ENCODE measurements around the gene LDHD.
A peak's percentile ranks its signal among the peaks of the same experiment; 100 is the strongest.

The LDHD gene

DNA sequence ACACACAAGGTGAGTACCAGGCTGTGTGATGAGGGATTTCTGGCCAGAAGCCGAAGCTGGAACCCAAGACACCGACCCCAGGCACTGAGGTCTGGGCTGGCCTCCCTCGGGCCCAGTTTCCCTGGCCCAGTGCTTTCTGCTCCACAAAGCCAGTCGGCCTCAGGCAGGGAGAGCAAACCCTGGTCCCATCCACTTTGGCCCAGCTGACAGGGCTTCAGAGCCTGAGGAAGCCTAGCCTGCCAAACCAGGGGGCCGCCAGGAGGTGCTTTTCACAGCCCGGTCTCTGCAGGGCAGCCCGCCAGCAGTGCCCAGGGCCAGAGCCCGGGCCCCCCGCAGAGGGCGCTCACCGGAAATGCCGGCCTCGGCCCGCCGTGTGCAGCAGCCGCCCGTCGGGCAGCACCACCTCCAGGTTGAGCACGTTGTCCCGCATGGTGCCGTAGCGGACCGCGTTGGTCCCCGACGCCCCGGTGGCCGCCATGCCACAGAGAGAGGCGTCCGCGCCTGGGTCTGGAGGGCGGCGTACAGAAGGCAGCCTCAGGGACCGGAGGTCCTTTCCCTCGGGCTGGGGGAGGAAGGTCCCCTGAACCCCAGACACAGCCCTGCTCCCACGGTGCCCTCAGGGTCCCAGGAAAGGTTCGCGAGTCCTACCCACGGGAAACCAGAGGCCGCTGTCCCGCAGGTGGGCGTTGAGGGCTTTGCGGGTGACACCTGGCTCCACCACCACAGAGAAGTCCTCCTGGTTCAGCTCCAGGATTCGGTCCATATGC, 2.2 kb downstream of the LDHD start:
- DNase-seq (ENCODE audit: low read depth) = no peak

DNA sequence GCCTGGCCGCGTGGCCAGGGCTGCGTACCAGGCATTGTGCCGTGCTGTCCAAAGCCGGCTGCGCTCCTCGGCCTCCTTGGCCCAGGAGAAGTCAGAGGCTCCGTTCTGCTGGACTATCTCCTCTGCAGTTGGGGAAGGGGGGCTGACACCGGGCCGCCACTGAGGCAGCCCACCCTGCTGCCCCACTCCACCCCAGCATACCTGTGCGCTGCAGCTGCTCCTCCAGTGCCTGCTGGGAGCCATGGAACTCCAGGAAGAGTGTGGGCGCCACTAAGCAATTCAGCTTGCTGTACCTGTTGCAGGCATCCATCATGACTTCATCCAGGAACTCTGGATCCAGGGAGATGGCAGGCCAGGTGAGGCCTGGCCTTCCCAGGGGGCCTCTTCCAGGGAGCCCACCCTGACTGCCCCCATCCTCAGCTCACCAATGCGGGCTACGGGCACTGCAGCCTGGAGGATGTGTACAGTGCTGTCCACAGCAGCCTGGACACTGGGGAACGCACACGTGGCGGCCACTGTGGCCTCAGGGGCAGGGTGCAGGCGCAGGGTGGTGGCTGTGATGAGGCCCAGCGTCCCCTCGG, 2.9 kb downstream of the LDHD start:
- DNase-seq (ENCODE audit: low read depth) = no peak

DNA sequence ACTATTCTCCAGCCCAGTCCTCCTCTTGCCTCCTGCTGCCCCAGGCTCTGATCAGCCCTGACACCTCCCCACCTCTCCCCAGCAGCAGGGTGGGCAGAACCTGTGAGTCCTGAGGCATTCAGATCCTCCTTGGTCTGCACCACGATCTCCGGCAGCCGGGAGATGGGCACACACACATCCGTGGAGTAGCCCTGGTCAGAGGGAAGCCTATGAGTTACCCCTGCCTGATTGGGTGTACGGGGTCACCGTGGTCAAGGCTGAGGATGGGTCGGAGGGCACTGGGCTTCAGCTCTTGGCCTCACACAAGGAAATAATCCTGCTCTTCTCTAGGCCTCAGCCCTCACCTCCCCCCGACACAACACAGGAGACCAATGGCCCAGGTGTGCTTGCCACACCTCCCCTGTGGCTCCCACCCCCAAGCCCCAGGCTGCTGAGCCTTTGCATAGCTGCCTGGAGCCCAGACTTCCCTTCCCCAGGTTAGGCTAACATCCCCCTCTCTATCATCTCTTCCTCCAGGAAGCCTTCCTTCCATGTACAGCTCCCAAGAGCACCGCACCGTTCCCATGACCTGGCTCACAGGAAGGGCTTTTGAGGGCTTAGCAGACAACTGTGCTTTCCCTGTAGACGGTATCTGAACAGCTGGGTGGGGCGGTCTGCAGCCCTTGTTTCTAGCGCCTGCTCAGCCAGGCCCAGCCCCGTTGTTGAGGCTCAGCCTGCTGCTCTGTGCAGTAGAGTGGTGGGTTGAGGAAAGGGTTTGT, 3.7 kb downstream of the LDHD start:
- no peak for DNase-seq (ENCODE audit: low read depth)

DNA sequence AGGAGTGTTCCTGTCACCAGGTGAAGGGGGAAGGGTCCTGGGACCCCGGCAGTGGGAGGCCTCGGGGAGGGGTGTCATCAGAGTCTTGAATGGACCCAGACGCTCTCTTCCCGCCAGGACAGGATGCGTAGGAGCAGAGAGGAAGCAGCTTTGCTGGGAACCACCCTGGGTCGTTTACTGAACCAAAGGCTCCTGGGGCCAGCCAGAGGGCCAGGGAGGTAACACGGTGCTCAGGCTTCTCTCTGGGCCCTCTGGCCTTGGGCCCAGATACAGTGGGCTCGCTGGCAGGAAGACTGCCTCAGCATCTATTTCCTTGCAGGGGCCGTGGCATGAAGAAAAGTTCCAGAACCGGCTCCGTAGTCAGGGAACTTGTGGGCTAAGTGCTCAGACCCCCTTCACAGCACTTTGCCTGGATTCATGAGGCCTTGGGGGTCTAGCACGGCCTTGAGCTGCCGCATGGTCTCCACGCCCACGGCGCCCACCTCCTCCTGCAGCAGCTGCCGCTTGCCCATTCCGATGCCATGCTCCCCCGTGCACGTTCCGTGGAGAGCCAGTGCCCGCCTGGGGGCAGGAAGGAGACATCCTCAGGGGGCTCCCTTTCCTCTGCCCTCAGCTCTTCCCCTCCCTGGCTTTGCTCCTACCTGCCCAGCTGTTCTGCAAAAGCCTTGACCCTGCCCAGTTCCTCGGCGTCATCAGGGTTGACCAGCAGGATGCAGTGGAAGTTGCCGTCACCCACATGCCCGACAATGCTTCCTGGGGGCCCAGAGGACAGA, 4.4 kb downstream of the LDHD start:
- DNase-seq (ENCODE audit: low read depth) = no peak

DNA sequence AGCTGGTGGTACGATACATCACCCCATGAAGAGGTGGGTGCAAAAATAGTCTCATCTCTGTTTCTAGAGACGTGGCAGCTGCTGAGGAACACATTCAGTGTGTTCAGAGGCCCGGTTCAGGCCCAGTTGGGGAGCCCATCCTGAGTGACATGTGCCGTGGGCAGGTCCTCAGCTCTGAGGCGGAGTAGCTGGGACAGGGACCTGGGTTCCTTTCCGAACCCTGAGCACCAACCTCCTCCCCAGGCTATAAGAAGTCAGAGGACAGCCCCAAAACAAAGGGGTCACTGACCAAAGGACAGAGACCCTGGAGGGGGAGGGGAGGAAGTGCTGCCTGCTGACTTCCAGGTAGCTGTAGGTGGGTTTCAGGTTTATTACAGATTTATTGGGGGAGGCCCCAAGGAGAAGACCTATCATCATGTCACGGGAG, 5.1 kb downstream of the LDHD start:
- no peak for DNase-seq (ENCODE audit: low read depth)

DNA sequence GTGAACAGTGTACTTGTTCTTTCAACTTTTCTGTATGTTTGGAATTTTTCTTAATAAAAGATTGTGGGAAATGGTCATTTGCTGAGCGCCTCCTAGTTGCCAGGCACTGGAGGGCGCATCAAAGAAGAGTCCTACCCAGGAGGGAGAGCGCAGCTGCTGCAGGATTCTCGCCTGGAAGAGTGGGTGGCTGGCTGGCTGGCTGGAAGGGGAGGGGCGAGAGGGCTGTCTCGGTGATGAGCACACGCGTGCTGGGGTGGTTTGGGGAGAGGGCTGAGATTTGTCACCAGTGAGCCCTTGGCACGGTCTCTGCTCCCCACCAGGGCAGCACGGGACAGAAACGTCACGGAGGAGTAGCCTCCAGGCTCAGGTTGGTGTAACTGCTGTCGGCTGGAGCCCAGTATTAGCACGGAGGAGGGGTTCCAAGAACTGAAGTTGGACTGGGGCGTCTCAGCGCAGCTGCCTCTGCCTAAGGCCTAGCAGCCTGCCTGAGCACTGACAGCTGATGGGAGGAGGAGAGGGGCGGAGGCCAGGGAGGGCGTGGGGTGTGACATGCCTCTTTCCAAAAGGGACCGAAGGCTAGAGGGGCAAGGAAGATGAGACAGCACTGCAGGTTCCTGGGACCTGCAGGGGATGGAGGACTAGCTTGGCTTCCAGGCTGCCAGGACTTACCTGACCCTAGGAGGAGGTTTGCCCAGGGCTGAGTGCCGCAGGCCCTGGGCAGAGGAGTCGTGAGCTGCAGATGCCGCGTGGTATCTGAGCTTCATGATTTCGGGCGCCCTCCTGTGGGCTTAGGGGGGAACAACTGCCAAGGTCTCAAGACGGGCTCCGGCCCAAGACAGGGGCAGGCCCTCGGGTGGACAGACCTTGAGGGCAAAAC, 5.7 kb downstream of the LDHD start:
- DNase-seq (ENCODE audit: low read depth) = peak; percentile 62

DNA sequence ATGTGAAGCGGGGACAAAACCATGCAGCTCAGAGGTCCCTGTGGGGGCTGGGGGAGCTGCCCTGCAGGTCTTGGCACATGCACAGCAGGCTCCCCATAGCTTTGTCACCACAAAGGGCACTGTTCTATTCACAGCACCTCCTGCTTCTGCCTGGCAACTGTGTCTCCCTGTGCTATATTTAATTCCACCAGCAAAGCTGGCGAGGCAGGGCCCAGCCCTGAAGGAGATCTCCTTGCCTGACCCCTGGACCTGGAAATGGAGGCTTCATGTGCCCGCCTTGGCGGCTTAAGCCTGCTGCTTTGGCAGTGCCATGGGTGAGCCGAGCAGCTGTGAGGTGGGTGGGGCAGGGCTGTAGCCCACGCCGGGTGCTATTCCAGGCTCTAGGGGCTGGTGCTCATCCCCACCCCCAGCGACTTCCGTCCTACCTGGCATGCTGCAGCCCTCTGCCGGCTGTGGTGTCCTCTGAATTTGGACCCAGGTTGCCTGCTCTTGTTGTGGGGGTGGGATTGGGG, 6.8 kb downstream of the LDHD start:
- no peak for DNase-seq (ENCODE audit: low read depth)

DNA sequence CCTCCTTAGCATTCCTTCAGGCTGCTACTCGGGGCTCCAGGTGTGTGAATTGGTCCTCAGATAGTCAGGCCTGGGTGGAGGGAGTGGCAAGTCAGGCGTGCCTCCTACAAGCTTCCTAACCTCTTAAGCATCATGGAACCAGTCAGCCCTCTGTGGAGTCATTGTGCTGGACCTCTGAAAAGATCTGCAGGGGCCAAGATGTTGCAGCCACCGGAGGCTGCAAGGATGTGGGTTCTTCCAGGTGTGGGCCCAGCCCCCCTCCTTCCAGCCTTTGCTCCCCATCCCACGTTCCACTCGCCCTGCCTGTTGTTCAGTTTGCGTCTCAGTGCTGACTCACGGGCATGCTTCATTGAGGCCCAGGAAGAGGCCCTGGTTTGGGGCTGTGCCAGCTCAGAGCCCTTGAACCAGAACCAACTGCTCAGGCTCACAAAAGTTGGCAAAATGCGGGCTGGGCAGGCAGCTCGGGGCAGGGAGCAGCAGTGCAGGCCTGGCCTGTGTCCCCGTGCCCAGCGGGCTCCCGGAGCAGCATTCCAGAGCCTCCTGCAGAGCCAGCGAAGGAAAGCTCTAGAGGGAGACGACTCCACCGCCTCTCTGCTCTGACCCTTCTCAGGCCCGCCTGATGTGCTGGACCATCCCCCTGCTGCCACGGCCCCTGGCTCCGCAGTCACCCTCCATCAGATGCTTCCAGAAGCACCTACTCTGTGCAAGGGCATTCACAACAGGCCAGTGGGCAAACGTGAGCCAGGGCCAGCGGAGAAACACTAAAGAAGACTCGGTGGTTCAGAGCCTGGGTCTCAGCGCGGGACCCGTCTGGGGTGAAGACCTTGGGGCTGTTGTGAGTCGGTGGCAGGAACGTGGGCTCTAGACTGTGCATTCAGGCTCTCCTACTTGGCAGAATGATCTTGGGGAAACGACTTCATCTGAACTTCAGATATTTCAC, 7.5 kb downstream of the LDHD start:
- DNase-seq (ENCODE audit: low read depth) = peak; percentile 59

DNA sequence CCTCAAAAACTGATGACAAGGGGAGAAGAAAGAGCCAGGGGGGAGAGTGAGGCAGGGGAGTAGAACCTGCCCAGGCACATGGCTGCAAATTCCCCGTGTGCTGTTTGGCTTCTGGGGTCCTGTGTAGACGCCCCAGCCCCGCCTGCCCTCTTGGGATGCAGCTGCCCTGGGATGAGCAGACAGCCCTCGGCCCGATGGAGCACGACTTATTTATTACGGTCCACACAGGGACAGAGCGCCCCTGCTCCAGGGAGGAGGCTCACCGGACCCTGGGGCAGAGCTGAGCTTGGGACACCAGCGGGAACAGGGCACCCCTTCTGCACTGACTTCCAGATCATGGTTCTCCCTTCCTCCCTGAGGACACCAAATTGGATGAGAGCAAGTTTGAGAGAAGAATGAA, 9.1 kb downstream of the LDHD start:
- no peak for DNase-seq (ENCODE audit: low read depth)

DNA sequence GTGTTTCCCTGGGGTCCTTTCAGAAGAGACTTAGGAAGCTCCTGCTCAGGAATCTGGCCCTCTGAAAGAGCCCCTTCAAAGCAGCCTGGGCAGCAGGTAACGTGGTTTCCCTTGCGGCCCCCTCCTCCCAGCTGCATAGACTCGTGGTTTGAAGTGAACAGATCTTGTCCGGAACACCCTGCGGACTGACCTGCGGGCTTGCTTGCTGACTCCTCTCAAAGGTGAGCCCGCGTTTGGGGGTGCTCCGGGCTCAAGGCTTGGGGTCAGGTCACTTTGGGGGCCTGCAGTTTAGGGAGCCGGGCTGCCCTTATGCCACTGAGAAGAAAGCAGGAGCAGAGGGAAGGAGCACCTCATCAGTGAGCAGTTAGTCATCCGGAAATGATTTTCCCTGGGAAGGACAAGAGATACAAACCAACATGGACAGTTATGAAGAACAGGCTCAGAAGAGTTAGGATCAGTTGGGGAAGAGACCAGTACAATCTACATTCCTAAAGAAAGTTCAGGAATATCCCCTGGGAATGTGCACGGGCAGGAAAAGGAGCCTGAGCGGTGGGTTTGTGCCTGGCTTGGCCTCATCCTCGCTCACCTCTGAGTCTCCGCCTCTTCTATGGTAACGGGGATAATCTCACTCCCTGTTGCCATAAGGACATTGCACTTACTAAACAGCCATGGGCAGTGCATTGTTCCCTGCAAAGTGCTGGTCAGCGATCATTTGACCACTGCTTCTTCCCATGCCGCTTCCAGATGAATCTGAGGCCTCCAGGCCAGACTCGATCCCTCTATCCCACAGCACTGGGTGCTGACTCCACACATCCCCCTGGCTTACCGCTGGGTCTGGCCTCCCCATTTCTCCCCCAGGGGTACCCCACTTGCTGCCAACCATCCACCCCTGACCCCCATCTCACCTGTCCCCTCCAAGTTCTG, 10.0 kb downstream of the LDHD start:
- DNase-seq (ENCODE audit: low read depth) = no peak

DNA sequence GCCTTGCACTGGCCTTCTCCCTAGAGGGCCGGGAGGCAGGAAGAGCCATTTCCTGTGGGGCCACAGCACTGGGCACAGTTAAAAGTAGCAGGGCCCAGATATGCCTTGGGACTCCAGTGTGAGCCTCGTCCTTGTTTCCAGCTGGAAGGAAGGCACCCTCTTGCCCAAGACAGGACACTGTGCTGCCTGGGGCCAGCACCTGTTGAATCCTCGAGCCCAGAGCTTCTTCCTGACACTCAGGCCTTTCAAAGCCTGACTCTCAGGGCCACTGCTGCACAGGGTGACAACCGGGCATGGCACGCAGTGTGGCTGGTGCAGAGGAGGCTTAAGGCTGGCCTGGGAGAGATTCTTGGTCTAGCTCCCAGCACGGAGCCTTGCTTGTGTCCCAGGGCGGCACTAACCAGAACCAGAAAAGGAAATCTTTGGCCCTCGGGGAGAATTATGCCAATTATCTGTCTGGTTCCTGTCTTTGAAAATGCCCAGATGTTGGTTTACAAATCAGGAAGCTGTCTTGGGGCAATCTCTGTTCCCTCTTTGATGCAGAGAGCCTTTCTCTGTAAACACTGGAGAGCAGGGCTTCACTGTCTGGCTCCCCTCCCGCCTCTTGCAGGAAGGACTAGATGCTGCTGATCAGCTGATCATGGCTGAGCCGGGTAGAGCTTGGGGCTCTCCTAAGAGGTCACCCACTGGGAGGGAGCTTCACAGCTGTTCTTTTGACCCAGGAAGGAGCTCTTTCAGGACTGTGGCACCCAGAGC, 11.1 kb downstream of the LDHD start:
- DNase-seq (ENCODE audit: low read depth) = no peak

DNA sequence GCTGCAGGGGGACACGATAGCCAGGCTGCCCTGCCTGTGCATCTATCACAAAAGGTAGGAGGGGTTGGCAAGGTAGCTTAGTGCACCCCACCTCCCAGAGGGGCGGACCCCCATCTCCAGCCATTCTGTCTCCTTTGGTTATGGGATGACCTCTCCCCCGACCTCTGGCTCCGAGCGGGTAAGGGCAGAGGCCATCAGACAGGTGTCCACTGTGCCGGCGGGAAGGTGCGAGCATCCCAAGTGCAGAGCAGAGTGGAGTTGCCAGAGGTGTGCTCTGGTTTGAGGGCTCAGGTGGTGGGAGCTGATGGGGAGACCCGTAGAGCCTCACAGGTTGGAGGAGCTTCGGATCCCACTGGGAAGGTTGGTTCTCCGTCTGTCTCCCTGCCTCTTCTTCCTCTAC, 11.7 kb downstream of the LDHD start:
- DNase-seq (ENCODE audit: low read depth) = no peak

DNA sequence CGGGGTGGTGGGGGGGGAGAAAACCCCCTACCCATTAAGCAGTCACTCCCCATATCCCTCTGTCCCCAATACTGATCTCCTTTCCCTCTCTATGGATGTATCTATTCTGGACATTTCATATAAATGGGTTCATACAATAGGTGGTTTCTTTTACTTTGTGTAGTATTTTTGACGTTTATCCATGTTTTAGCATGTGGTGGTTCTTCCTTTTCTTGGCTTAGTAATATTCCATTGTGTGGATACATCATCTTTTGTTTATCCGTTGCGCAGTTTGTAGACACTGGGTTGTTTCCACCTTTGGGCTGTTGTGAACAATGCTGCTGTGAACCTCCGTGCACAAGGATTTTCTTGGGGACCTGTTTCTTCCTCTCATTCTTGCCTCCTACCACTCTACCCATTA, 12.6 kb downstream of the LDHD start:
- DNase-seq (ENCODE audit: low read depth) = no peak

DNA sequence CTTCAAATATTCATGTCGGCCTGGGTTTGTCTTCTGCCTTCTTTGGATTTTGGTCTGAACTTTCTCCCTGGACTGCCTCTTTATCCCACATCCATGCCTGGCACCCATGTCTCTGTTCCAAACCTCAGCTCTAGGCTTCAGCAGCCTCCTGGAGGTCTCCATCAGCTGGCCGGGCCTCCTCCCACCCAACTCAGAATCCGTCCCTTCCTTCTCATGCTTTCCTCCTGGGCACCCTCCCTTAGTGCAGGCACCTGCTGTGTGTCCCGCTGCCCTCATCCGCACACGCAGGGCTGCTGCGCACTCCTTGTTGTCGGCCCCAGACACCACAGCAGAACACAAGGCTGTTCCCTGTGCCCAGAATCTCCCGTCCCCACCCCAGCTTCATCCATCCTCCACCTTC, 14.0 kb downstream of the LDHD start:
- DNase-seq (ENCODE audit: low read depth) = no peak

DNA sequence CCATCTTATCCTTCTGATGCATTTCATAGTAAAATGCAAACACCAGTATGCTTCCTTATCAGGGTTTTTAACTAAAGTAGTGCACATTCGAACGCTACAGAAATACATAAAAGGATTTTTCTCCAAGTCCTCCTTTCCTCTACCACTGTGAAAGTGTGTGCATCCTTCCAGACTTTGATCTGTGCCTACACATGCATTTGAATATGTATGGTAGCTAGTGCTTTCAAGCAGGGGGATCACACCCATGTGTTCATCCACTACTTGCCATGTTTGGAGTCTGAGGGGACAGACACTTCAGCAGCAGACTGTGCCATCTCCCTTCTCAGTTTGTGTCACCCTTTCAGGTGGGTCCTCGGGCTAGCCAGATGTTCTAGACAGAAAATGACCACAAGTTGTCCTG, 14.9 kb downstream of the LDHD start:
- DNase-seq (ENCODE audit: low read depth) = no peak

DNA sequence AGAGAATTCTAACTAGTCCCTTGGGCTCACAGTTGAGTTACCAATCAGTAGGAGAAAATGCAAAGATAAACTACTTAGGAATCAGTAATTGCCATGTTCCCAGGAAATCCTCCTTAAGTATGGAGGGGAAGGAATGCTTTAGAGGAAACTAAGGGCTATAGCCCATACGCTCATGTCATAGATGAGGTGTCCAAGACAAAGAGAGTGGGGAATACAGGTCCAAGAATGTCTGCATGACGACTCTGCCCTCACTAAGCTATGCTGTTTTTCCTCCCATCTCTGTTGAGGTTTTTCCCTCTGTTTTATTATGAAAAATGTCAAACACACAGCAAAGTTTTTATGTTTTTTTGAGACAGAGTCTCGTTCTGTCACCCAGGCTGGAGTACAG, 16.0 kb downstream of the LDHD start:
- DNase-seq (ENCODE audit: low read depth) = no peak

DNA sequence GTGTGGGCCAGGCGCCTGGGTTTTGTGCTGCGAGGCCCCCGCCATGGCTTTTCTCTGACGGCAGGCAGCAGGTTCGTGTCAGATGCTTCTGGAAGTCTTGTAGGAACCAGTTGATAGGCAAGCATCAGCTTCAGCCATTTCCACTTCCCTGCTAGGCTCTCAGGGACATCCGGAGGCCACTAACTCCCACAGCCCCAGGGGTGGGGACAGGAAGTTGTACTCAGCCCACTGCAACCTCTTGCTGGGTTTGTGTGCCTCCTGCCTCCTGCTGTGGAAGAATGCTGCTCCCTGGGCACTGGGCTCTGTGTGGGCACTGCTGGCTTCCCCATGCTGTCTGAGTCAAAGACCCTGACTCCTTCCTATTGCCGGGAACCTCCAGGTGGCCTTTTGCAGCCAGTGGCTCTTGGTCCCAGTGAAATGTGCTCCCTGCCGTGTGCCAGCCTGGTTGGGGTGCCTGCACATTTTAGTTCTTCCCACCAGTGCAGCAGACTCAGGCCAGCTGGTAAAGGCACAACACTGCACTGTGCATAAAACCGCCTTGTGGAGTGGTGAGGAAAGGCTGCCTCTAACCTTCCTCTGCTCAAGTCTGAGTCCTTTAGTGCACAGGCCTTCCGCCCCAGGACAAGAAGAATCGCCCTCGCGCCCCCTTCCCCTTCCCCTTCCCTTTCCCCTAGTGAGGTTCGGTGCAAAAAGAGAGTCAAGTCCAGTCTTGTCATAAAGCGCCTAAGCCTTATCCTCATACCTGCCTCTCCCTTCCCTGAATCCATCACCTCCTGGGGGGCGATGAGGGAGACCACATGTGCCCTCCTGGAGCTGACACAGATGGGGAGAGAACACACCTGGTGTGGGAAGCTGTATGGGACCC, 16.6 kb downstream of the LDHD start:
- DNase-seq (ENCODE audit: low read depth) = no peak

Measured in activated T-helper 1 cell treated with Interleukin-2 at 50 U/mL for 16 hours (primary cell).